HepG2 (cell line): ENCODE measurements around the gene ZFYVE27. TPM values are rescaled to one million over a fixed set of nuclear protein-coding genes. Genes with fewer than 3 reads are reported as not detected.
A peak's percentile ranks its signal among the peaks of the same experiment; 100 is the strongest.

ENCODE experiments used
- ATAC-seq: fragments of 200-7000 bp; cut with Tn5 transposase; 3 replicates; pipeline ENCODE4 v1.9.1; 2020; ENCODE audit warnings: mild to moderate bottlenecking, moderate library complexity
- BruUV-seq: library from RNA; stranded (reverse); fragments of 400-500 nt; replicated peaks from 2 replicates; lab custom pipeline; 2021; lab: Mats Ljungman, UMichigan
- CTCF ChIA-PET: fragments of 300-600 bp; formaldehyde crosslinking; extraction: SDS; loops from one replicate; lab custom pipeline; 2021; ENCODE audit warnings: low total read pairs, inconsistent platforms, low intra/inter-chr PET ratio; lab: Yijun Ruan, JAX
- POLR2A ChIA-PET: fragments of 350-600 bp; sonication (Branson Sonifier 250); formaldehyde crosslinking; loops from one replicate; lab custom pipeline; 2020; ENCODE audit warnings: antibody characterized with exemption, inconsistent platforms; lab: Yijun Ruan, JAX
- DNase-seq: peaks from one replicate; pipeline ENCODE4 v3.0.0-alpha.2; 2015; ENCODE audit warnings: low spot score
- FAIRE-seq: peaks from 3 replicates; lab custom pipeline; 2011; peaks lifted over from hg19 to GRCh38; lab: Jason Lieb, UNC
- H2AFZ ChIP-seq: one replicate; pipeline ENCODE4 v1.6.1; 2011; ENCODE audit warnings: low read length, inconsistent platforms
- H3K27ac ChIP-seq: fragments of 300-600 bp; 3 replicates; pipeline ENCODE4 v1.8.0; 2011; ENCODE audit warnings: mixed run types, mild to moderate bottlenecking, mixed read lengths, low read length, inconsistent platforms; ENCODE audit not compliant: insufficient read depth; ENCODE audit errors: extremely low read length
- H3K27me3 ChIP-seq, 2 experiments: fragments of 200-600 bp in 1 of 2; 2 replicates in 1 of 2; 3 replicates in 1 of 2; pipeline versions ENCODE4 v1.6.0 to v1.8.0; 2011; ENCODE audit warnings: low read length in 2 of 2, mild to moderate bottlenecking in 2 of 2, moderate library complexity in 2 of 2, inconsistent platforms in 1 of 2; ENCODE audit not compliant: insufficient read depth in 2 of 2, control insufficient read depth in 1 of 2
- H3K36me3 ChIP-seq, 2 experiments: fragments of 200-600 bp in 1 of 2; replicated peaks in 1 of 2; 2 replicates in 1 of 2; 3 replicates in 1 of 2; pipeline versions ENCODE4 v1.5.1 to v1.8.0; 2011; ENCODE audit warnings: low read length in 2 of 2, inconsistent platforms in 1 of 2; ENCODE audit not compliant: insufficient read depth in 2 of 2, control insufficient read depth in 1 of 2
- H3K4me1 ChIP-seq: 2 replicates; pipeline ENCODE4 v1.5.1; 2012; ENCODE audit warnings: low read length, inconsistent platforms; ENCODE audit not compliant: insufficient read depth
- H3K4me2 ChIP-seq: 2 replicates; pipeline ENCODE4 v1.6.0; 2011; ENCODE audit warnings: low read depth, low read length, inconsistent platforms
- H3K4me3 ChIP-seq, 3 experiments: fragments of 200-600 bp in 1 of 3; sonication (generic), shearing (Covaris generic) in 1 of 3; replicated peaks in 1 of 3; 2 replicates each; pipeline ENCODE4 v1.5.1; 2011 to 2016; ENCODE audit warnings: low read length in 3 of 3, inconsistent platforms in 2 of 3, low read depth in 2 of 3, mild to moderate bottlenecking in 2 of 3, control low read depth in 1 of 3, mixed read lengths in 1 of 3; ENCODE audit not compliant: insufficient read depth in 1 of 3
- H3K79me2 ChIP-seq: one replicate; pipeline ENCODE4 v1.6.1; 2011; ENCODE audit warnings: low read length, inconsistent platforms; ENCODE audit not compliant: insufficient read depth
- H3K9ac ChIP-seq: 2 replicates; pipeline ENCODE4 v1.6.0; 2011; ENCODE audit warnings: mild to moderate bottlenecking, low read depth, low read length, inconsistent platforms; ENCODE audit not compliant: insufficient read depth
- H3K9me3 ChIP-seq: 2 replicates; pipeline ENCODE4 v1.5.1; 2012; ENCODE audit warnings: mild to moderate bottlenecking, low read length
- H4K20me1 ChIP-seq: 2 replicates; pipeline ENCODE4 v1.6.0; 2011; ENCODE audit warnings: inconsistent platforms, mild to moderate bottlenecking, low read length, moderate library complexity; ENCODE audit not compliant: insufficient read depth
- ARNT2 ChIP-seq: sonication (generic); formaldehyde crosslinking; IDR thresholded peaks from 2 replicates; pipeline ENCODE4 v1.8.0; 2022; ENCODE audit warnings: mild to moderate bottlenecking, low read depth, missing genetic modification reagents, moderate library complexity
- CEBPG ChIP-seq: IDR thresholded peaks from 2 replicates; pipeline ENCODE4 v1.6.1; 2016
- CENPX ChIP-seq: sonication (generic); formaldehyde crosslinking; IDR thresholded peaks from 2 replicates; pipeline ENCODE4 v1.9.0; 2021; ENCODE audit warnings: mild to moderate bottlenecking, missing genetic modification reagents, moderate library complexity
- ELF3 ChIP-seq: IDR thresholded peaks from 2 replicates; pipeline ENCODE4 v1.6.1; 2016; ENCODE audit warnings: missing genetic modification reagents, missing compliant biosample characterization
- HMG20B ChIP-seq: conservative IDR thresholded peaks from 2 replicates; pipeline ENCODE4 v1.6.1; 2016; ENCODE audit warnings: missing genetic modification reagents, missing compliant biosample characterization
- SOX13 ChIP-seq, 3 experiments: fragments of 450-650 bp in 1 of 3; sonication (generic) in 1 of 3; formaldehyde crosslinking in 1 of 3; IDR thresholded peaks in 2 of 3; conservative IDR thresholded peaks in 1 of 3; 2 replicates each; pipeline versions ENCODE4 v1.5.0 to v1.6.1; 2016 to 2020; ENCODE audit warnings: antibody characterized with exemption in 1 of 3, mild to moderate bottlenecking in 1 of 3, missing compliant biosample characterization in 1 of 3, missing genetic modification reagents in 1 of 3, moderate library complexity in 1 of 3
- ZC3H13 ChIP-seq: sonication (generic); formaldehyde crosslinking; IDR thresholded peaks from 2 replicates; pipeline ENCODE4 v1.8.1; 2023; ENCODE audit warnings: mild to moderate bottlenecking, missing genetic modification reagents, moderate library complexity
- WGBS: methylation state at CpG from one replicate; pipeline ENCODE4 v1.1.6; 2017; ENCODE audit warnings: low lambda C conversion rate; 5-methylcytosine and 5-hydroxymethylcytosine counted together
- in situ Hi-C: cut with HindIII; loops from 2 replicates; pipeline ENCODE4 v1.10.0; 2017; ENCODE audit warnings: low pct_unique_long_range_greater_than_20kb; ENCODE audit not compliant: extremely low pct_ligation_motif_present
- intact Hi-C: fragments of 100-400 bp; cut with micrococcal nuclease; formaldehyde crosslinking; loops from one replicate; pipeline ENCODE4 v1.10.0; 2022; ENCODE audit not compliant: unreplicated experiment
- polyA plus RNA-seq, 8 experiments: library from polyadenylated mRNA; depleted of rRNA in 3 of 8; stranded (reverse) in 7 of 8; unstranded in 1 of 8; fragments of >200 nt; fragmentation: Illumina TruSeq in 4 of 8; extraction: Trizol in 4 of 8; gene quantifications; 2 replicates each; pipeline versions ENCODE4 v1.2.1 to v1.2.3, GENCODE V29; 2011 to 2016; ENCODE audit warnings: low read depth in 4 of 8, missing spikeins in 1 of 8, mixed read lengths in 1 of 8; ENCODE audit not compliant: insufficient read depth in 1 of 8
- total RNA-seq, 5 experiments: library from RNA; depleted of rRNA; stranded (reverse); fragments of >200 nt; fragmentation: Illumina TruSeq; extraction: Trizol; gene quantifications; 2 replicates each; pipeline ENCODE4 v1.2.3, GENCODE V29; 2016; ENCODE audit warnings: low read depth in 1 of 5
- TF ChIP-seq, protein P1 (sequence below): sonication (generic); formaldehyde crosslinking; IDR thresholded peaks from 2 replicates; pipeline ENCODE4 v1.4.0; 2020; ENCODE audit warnings: mild to moderate bottlenecking, missing genetic modification reagents
- TF ChIP-seq, protein P2 (sequence below): sonication (generic); formaldehyde crosslinking; IDR thresholded peaks from 2 replicates; pipeline ENCODE4 v1.4.0; 2020; ENCODE audit warnings: missing genetic modification reagents

ZFYVE27 gene
- total and polyA plus RNA-seq, 2 of the 13 experiments (the other 11 are each of a cell fraction or from before 2014, with no cell fraction given): 19.7 to 20.5 TPM

DNA sequence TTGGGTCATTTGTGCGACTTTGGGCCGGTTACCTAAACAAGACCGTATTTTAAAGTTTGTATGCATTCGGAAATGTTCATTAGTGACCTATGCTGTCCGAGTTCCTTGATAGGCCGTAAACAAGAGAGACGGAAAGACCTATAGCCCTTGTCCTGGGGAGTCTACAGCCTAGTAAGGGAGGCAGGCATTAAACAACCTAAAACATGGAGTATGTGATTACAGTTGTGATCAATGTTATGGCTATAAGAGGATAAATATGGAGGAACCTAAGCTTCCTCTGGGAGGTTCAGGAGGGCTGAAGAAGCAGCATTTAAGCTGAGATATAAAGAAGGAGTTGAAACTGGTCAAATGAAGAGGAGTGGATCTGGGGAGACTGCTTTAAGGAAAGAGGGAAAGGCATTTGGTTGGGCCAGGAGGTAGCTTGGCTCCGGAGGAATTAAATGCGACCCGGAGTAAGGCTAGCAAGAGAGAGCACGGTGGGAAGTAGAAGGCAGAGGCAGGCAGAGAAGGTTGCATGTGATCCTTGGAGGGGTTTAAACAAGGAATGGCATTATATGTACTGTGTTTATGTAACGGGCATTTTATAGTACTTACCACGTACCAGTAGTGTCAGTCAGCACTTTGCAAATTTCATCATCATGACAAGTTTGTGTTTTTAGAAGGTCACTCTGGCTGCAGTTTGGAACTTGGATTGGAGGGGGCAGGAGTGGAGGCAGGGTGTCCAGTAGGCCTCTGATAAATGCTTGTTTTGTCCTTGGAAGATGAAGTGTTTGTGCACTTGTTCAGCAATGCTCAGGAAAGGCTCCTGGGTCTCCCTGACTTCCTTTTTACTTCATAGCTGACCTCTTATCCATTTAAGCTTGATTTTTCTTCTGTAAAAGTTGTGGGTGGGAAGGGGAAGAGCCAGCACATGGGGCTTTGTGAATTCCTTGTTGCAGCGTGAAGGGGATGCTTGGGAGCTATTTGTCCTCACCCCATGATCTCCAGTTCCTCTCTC is 48.8 kb upstream of the ZFYVE27 start (continued):
- TF ChIP-seq ARNT2 (CRISPR knock-in tag) (no peak), CEBPG (CRISPR knock-in tag) (peak; percentile 77)
- TF ChIP-seq, protein P1, sequence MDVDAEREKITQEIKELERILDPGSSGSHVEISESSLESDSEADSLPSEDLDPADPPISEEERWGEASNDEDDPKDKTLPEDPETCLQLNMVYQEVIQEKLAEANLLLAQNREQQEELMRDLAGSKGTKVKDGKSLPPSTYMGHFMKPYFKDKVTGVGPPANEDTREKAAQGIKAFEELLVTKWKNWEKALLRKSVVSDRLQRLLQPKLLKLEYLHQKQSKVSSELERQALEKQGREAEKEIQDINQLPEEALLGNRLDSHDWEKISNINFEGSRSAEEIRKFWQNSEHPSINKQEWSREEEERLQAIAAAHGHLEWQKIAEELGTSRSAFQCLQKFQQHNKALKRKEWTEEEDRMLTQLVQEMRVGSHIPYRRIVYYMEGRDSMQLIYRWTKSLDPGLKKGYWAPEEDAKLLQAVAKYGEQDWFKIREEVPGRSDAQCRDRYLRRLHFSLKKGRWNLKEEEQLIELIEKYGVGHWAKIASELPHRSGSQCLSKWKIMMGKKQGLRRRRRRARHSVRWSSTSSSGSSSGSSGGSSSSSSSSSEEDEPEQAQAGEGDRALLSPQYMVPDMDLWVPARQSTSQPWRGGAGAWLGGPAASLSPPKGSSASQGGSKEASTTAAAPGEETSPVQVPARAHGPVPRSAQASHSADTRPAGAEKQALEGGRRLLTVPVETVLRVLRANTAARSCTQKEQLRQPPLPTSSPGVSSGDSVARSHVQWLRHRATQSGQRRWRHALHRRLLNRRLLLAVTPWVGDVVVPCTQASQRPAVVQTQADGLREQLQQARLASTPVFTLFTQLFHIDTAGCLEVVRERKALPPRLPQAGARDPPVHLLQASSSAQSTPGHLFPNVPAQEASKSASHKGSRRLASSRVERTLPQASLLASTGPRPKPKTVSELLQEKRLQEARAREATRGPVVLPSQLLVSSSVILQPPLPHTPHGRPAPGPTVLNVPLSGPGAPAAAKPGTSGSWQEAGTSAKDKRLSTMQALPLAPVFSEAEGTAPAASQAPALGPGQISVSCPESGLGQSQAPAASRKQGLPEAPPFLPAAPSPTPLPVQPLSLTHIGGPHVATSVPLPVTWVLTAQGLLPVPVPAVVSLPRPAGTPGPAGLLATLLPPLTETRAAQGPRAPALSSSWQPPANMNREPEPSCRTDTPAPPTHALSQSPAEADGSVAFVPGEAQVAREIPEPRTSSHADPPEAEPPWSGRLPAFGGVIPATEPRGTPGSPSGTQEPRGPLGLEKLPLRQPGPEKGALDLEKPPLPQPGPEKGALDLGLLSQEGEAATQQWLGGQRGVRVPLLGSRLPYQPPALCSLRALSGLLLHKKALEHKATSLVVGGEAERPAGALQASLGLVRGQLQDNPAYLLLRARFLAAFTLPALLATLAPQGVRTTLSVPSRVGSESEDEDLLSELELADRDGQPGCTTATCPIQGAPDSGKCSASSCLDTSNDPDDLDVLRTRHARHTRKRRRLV (CRISPR knock-in tag): no peak
- TF ChIP-seq, all 625 proteins: peak for 49

DNA sequence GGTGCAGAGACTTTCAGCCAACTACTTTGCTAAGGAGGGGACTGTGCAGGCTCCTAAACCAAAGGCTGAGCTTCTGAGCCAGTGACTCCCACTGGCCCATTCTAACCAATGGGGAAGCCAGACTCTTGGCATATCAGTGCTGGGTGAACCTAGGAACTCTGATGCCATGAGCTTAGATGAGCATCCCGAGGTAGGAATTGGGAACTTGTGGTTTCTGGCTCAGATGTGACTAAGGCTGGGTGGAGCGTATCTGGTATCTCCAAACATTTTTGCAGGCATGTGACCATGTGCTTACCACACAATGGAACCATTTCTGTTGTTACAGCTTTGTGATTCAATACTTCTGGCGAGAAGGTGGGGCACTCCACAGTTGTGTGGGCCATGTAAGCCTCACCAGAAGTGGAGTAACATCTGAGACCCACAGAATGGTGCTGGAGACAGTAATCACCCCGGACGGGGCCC is 47.3 kb upstream of the ZFYVE27 start:
- Histone ChIP-seq H3K36me3 (no peaks in the 10 kb centered on the region), H3K4me3 (no peak overlapping the region), H3K79me2 (peaks cover 19% of the 10 kb centered on the region), H3K27me3 (no peaks in the 10 kb centered on the region; a peak in 1 of 5 replicates), H3K4me2 (no peak overlapping the region), H4K20me1 (no peaks in the 10 kb centered on the region), H3K4me1 (peaks cover 29% of the 10 kb centered on the region), H3K27ac (no peak overlapping the region), H2AFZ (no peak overlapping the region), H3K9me3 (no peaks in the 10 kb centered on the region), H3K9ac (no peak overlapping the region)
- BruUV-seq: no TSS peak
- no peak for DNase-seq
- in situ Hi-C loops: no loop called here
- intact Hi-C loops: no loop called here
- no peak for FAIRE-seq
- POLR2A ChIA-PET: interaction anchor here (0.6 to 3.5 kb wide), 3 partner anchors 12 to 187 kb away, joined by 3 to 39 read pairs (median 3); partner anchors contain the start of gene ZFYVE27
- CTCF ChIA-PET: no interaction called here
- 62% methylated on average over 5 of the region's 5 CpGs for WGBS
- no peak for ATAC-seq
- TF ChIP-seq CENPX (CRISPR knock-in tag) (no peak), SOX13 (IDR thresholded peaks at IDR 0.05) (no peak), SOX13 (CRISPR knock-in tag; conservative IDR thresholded peaks at IDR 0.05 in 1 of 2, IDR thresholded peaks at IDR 0.05 in 1 of 2) (peak in 1 of 2 experiments; percentile 27; a peak in 1 of 4 replicates), ELF3 (CRISPR knock-in tag) (no peak), ZC3H13 (CRISPR knock-in tag) (no peak), HMG20B (CRISPR knock-in tag) (no peak)
- TF ChIP-seq, protein P2, sequence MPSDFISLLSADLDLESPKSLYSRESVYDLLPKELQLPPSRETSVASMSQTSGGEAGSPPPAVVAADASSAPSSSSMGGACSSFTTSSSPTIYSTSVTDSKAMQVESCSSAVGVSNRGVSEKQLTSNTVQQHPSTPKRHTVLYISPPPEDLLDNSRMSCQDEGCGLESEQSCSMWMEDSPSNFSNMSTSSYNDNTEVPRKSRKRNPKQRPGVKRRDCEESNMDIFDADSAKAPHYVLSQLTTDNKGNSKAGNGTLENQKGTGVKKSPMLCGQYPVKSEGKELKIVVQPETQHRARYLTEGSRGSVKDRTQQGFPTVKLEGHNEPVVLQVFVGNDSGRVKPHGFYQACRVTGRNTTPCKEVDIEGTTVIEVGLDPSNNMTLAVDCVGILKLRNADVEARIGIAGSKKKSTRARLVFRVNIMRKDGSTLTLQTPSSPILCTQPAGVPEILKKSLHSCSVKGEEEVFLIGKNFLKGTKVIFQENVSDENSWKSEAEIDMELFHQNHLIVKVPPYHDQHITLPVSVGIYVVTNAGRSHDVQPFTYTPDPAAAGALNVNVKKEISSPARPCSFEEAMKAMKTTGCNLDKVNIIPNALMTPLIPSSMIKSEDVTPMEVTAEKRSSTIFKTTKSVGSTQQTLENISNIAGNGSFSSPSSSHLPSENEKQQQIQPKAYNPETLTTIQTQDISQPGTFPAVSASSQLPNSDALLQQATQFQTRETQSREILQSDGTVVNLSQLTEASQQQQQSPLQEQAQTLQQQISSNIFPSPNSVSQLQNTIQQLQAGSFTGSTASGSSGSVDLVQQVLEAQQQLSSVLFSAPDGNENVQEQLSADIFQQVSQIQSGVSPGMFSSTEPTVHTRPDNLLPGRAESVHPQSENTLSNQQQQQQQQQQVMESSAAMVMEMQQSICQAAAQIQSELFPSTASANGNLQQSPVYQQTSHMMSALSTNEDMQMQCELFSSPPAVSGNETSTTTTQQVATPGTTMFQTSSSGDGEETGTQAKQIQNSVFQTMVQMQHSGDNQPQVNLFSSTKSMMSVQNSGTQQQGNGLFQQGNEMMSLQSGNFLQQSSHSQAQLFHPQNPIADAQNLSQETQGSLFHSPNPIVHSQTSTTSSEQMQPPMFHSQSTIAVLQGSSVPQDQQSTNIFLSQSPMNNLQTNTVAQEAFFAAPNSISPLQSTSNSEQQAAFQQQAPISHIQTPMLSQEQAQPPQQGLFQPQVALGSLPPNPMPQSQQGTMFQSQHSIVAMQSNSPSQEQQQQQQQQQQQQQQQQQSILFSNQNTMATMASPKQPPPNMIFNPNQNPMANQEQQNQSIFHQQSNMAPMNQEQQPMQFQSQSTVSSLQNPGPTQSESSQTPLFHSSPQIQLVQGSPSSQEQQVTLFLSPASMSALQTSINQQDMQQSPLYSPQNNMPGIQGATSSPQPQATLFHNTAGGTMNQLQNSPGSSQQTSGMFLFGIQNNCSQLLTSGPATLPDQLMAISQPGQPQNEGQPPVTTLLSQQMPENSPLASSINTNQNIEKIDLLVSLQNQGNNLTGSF (CRISPR knock-in tag): no peak
